Gastrocnemius medialis (tissue), 4 donors: ENCODE data around the gene PRKCE.

Source experiments
- POLR2A ChIP-seq, 2 donors: fragments of 450-650 bp; IDR thresholded peaks; one replicate each; pipeline ENCODE4 v1.6.1; 2017; ENCODE audit warnings: antibody characterized with exemption in 2 of 2, mild to moderate bottlenecking in 2 of 2, moderate library complexity in 2 of 2
- TF ChIP-seq, protein P1 (sequence below), 5 experiments: fragments of 450-650 bp in 3 of 5; fragments of 200-600 bp in 2 of 5; sonication (generic) in 2 of 5; IDR thresholded peaks in 4 of 5; conservative IDR thresholded peaks in 1 of 5; 1 replicate in 4 of 5; 2 replicates in 1 of 5; pipeline ENCODE4 v1.5.1; 2016 to 2019; ENCODE audit warnings: antibody characterized with exemption in 5 of 5, mild to moderate bottlenecking in 3 of 5, moderate library complexity in 3 of 5

DNA sequence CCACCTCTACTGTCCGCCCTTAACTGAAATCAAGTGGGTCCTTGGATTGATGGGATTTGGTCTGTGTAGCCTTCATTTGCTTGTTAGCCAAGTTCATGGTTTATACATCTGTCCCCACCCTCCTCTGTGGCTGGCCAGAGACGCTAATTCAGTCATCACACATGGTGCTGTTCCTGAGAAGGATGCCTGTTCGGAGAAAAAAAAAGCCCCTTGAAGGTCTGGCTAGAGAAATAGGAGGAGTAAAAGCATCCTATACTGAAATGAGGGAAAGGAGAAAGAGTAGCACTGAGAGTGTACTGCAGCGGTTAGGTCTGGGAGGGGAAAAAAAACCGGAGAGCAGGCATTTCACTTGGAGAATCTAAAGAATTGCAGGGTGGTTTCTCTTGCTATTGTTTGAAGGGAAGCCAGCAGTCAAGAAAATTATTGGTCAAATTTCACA is 465.1 kb downstream of the PRKCE start:
- TF ChIP-seq, protein P1, sequence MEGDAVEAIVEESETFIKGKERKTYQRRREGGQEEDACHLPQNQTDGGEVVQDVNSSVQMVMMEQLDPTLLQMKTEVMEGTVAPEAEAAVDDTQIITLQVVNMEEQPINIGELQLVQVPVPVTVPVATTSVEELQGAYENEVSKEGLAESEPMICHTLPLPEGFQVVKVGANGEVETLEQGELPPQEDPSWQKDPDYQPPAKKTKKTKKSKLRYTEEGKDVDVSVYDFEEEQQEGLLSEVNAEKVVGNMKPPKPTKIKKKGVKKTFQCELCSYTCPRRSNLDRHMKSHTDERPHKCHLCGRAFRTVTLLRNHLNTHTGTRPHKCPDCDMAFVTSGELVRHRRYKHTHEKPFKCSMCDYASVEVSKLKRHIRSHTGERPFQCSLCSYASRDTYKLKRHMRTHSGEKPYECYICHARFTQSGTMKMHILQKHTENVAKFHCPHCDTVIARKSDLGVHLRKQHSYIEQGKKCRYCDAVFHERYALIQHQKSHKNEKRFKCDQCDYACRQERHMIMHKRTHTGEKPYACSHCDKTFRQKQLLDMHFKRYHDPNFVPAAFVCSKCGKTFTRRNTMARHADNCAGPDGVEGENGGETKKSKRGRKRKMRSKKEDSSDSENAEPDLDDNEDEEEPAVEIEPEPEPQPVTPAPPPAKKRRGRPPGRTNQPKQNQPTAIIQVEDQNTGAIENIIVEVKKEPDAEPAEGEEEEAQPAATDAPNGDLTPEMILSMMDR (IDR thresholded peaks at IDR 0.05 in 4 of 5, conservative IDR thresholded peaks at IDR 0.05 in 1 of 5), result no peak
- TF ChIP-seq POLR2A (IDR thresholded peaks at IDR 0.05), result no peak
